Panc1 (cell line): ENCODE measurements around the gene OTOP3. TPM values are rescaled to one million over a fixed set of nuclear protein-coding genes. Genes with fewer than 3 reads are reported as not detected.

Experiments
- ATAC-seq: fragments of 200-7000 bp; cut with Tn5 transposase; 2 replicates; pipeline ENCODE4 v1.9.1; 2020; ENCODE audit warnings: mild to moderate bottlenecking, moderate library complexity
- BruUV-seq: library from RNA; stranded (reverse); fragments of 400-500 nt; replicated peaks from 2 replicates; lab custom pipeline; 2021; lab: Mats Ljungman, UMichigan
- CTCF ChIA-PET: fragments of 300-600 bp; sonication (Branson Sonifier 250); formaldehyde crosslinking; loops from one replicate; lab custom pipeline; 2022; ENCODE audit warnings: antibody characterized with exemption; lab: Charles Lee
- POLR2A ChIA-PET: fragments of 300-600 bp; sonication (Branson Sonifier 250); formaldehyde crosslinking; loops from one replicate; lab custom pipeline; 2022; ENCODE audit warnings: antibody characterized with exemption; lab: Charles Lee
- DNase-seq: peaks from one replicate; pipeline ENCODE4 v3.0.0-alpha.2; 2010; ENCODE audit warnings: low read depth, low spot score
- H3K27ac ChIP-seq: 2 replicates; pipeline ENCODE4 v1.5.1; 2011; ENCODE audit warnings: mild to moderate bottlenecking, low read length, inconsistent platforms
- H3K27me3 ChIP-seq: fragments of 200-500 bp; sonication (Bioruptor generic); 2 replicates; pipeline ENCODE4 v1.6.0; 2014; ENCODE audit warnings: low read length, inconsistent platforms; ENCODE audit not compliant: control insufficient read depth, insufficient read depth
- H3K36me3 ChIP-seq: fragments of 200-500 bp; sonication (Bioruptor generic); 2 replicates; pipeline ENCODE4 v1.5.1; 2014; ENCODE audit warnings: inconsistent platforms, mild to moderate bottlenecking, low read length, moderate library complexity; ENCODE audit not compliant: control insufficient read depth, insufficient read depth
- H3K4me1 ChIP-seq: 2 replicates; pipeline ENCODE4 v1.5.1; 2011; ENCODE audit warnings: inconsistent platforms, mild to moderate bottlenecking, low read length, moderate library complexity; ENCODE audit not compliant: control insufficient read depth, insufficient read depth
- H3K4me3 ChIP-seq, 2 experiments: 2 replicates each; pipeline ENCODE4 v1.5.1; 2011 to 2012; ENCODE audit warnings: low read depth in 2 of 2, low read length in 2 of 2, mild to moderate bottlenecking in 2 of 2, inconsistent platforms in 1 of 2, moderate library complexity in 1 of 2
- H3K9me3 ChIP-seq: fragments of 200-500 bp; sonication (Bioruptor generic); 2 replicates; pipeline ENCODE4 v1.5.1; 2014; ENCODE audit warnings: low read depth, mild to moderate bottlenecking, inconsistent platforms, low read length, moderate library complexity; ENCODE audit not compliant: control insufficient read depth, insufficient read depth
- POLR2AphosphoS5 ChIP-seq: IDR thresholded peaks from 2 replicates; pipeline ENCODE4 v1.6.1; 2012; ENCODE audit warnings: mild to moderate bottlenecking, low read depth, low read length, moderate library complexity
- SIN3A ChIP-seq: IDR thresholded peaks from 2 replicates; pipeline ENCODE4 v1.6.1; 2012; ENCODE audit warnings: low read depth, mild to moderate bottlenecking, low read length, moderate library complexity, borderline replicate concordance; ENCODE audit not compliant: insufficient read depth
- TCF7L2 ChIP-seq: IDR thresholded peaks from 2 replicates; pipeline ENCODE4 v1.6.1; 2011; ENCODE audit warnings: mild to moderate bottlenecking, low read depth, low read length, inconsistent platforms
- in situ Hi-C: cut with HindIII; loops from 2 replicates; pipeline ENCODE4 v1.10.0; 2016; ENCODE audit warnings: low sequenced_read_pairs, low pct_unique_long_range_greater_than_20kb
- intact Hi-C: fragments of 100-400 bp; cut with micrococcal nuclease; formaldehyde crosslinking; loops from one replicate; pipeline ENCODE4 v1.10.0; 2022; ENCODE audit not compliant: unreplicated experiment
- total RNA-seq: library from RNA; stranded (reverse); gene quantifications from one replicate; pipeline ENCODE4 v1.2.1, GENCODE V29; 2021; ENCODE audit not compliant: unreplicated experiment
- TF ChIP-seq, protein P1 (sequence below): fragments of 450-650 bp; IDR thresholded peaks from 2 replicates; pipeline ENCODE4 v1.5.1; 2017; ENCODE audit warnings: mild to moderate bottlenecking
- TF ChIP-seq, protein P2 (sequence below), 2 experiments: IDR thresholded peaks; 2 replicates each; pipeline ENCODE4 v1.6.1; 2011 to 2012; ENCODE audit warnings: low read depth in 2 of 2, control low read depth in 1 of 2, low read length in 1 of 2, mild to moderate bottlenecking in 1 of 2, moderate library complexity in 1 of 2; ENCODE audit not compliant: insufficient read depth in 1 of 2

The OTOP3 gene
- total RNA-seq, 1 experiment from 2014 or later, result not detected

DNA sequence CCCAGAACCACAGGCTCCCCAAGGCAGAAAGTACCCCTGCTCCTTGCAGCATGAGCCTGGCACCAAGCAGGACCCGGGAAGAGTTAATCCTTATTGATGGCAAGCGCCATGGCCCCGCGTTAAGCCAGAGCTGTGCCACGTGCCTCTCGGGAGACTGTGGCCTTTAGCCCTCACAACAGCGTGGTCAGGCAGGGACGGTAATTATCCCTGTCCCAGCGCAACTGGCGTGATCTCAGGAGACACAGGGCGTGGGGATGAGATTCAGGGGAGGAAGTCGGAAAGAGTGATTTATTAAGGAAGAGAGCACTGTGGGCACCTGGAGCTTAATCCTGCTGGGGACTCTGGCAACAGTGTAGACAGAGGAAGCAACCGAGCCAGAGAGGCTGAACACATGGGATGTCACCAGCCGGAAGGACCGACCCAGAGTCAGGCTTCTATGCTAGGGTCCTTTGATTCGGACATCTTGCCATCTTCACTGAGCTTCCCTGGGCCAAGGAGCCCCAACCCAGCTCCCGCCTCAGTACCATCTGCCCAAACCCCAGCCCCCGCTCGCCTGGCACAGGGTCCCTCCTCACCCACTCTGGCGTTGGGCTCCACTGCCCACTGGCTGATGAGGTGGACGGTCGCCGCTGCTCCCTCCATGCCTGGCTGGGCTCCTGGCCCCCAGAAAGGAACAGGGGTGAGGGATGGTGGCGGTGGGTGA, 16.9 kb downstream of the OTOP3 start:
- CTCF ChIA-PET, result no interaction called here
- Histone ChIP-seq H3K36me3 (no peaks in the 10 kb centered on the region), H3K4me1 (no peaks in the 10 kb centered on the region), H3K9me3 (no peaks in the 10 kb centered on the region), H3K4me3 (no peak overlapping the region), H3K27me3 (no peaks in the 10 kb centered on the region), H3K27ac (no peak overlapping the region)
- in situ Hi-C loops, result no loop called here
- TF ChIP-seq, protein P1, sequence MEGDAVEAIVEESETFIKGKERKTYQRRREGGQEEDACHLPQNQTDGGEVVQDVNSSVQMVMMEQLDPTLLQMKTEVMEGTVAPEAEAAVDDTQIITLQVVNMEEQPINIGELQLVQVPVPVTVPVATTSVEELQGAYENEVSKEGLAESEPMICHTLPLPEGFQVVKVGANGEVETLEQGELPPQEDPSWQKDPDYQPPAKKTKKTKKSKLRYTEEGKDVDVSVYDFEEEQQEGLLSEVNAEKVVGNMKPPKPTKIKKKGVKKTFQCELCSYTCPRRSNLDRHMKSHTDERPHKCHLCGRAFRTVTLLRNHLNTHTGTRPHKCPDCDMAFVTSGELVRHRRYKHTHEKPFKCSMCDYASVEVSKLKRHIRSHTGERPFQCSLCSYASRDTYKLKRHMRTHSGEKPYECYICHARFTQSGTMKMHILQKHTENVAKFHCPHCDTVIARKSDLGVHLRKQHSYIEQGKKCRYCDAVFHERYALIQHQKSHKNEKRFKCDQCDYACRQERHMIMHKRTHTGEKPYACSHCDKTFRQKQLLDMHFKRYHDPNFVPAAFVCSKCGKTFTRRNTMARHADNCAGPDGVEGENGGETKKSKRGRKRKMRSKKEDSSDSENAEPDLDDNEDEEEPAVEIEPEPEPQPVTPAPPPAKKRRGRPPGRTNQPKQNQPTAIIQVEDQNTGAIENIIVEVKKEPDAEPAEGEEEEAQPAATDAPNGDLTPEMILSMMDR, result no peak
- TF ChIP-seq SIN3A, result no peak
- TF ChIP-seq POLR2AphosphoS5, result no peak
- TF ChIP-seq TCF7L2, result no peak
- TF ChIP-seq, protein P2, sequence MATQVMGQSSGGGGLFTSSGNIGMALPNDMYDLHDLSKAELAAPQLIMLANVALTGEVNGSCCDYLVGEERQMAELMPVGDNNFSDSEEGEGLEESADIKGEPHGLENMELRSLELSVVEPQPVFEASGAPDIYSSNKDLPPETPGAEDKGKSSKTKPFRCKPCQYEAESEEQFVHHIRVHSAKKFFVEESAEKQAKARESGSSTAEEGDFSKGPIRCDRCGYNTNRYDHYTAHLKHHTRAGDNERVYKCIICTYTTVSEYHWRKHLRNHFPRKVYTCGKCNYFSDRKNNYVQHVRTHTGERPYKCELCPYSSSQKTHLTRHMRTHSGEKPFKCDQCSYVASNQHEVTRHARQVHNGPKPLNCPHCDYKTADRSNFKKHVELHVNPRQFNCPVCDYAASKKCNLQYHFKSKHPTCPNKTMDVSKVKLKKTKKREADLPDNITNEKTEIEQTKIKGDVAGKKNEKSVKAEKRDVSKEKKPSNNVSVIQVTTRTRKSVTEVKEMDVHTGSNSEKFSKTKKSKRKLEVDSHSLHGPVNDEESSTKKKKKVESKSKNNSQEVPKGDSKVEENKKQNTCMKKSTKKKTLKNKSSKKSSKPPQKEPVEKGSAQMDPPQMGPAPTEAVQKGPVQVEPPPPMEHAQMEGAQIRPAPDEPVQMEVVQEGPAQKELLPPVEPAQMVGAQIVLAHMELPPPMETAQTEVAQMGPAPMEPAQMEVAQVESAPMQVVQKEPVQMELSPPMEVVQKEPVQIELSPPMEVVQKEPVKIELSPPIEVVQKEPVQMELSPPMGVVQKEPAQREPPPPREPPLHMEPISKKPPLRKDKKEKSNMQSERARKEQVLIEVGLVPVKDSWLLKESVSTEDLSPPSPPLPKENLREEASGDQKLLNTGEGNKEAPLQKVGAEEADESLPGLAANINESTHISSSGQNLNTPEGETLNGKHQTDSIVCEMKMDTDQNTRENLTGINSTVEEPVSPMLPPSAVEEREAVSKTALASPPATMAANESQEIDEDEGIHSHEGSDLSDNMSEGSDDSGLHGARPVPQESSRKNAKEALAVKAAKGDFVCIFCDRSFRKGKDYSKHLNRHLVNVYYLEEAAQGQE (IDR thresholded peaks at IDR 0.05; ENCODE audit: insufficient read depth in 1 of 2, low read depth in 2 of 2, low read length in 1 of 2), result no peak
- intact Hi-C loops, result no loop called here
- ATAC-seq (no peak), DNase-seq (no peak)
- POLR2A ChIA-PET, result no interaction called here
- no TSS peak for BruUV-seq

DNA sequence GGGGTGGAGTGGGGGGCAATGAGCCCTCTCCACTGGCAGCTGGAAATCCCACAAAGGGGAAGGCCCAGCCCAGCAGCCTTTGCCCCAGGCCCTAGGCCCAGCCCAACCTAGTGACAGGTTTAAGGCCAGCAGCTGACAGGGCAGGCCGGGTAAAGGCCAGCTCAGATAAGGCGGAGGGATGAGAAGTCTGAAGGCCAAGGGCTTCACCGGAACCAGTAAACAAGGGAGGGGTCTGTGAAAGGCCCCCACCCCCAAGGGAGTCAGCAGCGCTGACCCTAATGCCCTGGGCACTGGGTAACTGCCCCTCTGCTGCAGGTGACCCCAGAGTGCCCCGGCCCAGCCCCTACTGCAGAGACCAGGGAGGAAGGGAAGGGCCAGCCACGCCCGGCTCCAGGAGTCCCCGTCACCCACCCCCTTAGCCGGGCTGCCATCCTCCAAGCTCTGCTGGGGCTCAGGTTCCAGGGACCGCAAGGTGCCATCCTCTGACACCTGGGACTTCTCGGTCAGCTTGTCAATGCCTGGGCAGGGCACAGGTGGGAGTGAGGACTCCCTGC, 17.5 kb downstream of the OTOP3 start:
- in situ Hi-C loops, result no loop called here
- Histone ChIP-seq H3K9me3 (no peaks in the 10 kb centered on the region), H3K4me3 (no peak overlapping the region), H3K27me3 (no peaks in the 10 kb centered on the region), H3K4me1 (no peaks in the 10 kb centered on the region), H3K36me3 (no peaks in the 10 kb centered on the region), H3K27ac (no peak overlapping the region)
- no peak for TF ChIP-seq TCF7L2
- TF ChIP-seq SIN3A, result no peak
- TF ChIP-seq, protein P1, result no peak
- TF ChIP-seq, protein P2 (IDR thresholded peaks at IDR 0.05; ENCODE audit: insufficient read depth in 1 of 2, low read depth in 2 of 2, low read length in 1 of 2), result no peak
- no peak for TF ChIP-seq POLR2AphosphoS5
- ATAC-seq (no peak), DNase-seq (no peak)
- intact Hi-C loops, result no loop called here
- ChIA-PET CTCF (no interaction called here), POLR2A (no interaction called here)
- no TSS peak for BruUV-seq
